ENCODE results near the gene MRPS35.

MRPS35 gene

DNA sequence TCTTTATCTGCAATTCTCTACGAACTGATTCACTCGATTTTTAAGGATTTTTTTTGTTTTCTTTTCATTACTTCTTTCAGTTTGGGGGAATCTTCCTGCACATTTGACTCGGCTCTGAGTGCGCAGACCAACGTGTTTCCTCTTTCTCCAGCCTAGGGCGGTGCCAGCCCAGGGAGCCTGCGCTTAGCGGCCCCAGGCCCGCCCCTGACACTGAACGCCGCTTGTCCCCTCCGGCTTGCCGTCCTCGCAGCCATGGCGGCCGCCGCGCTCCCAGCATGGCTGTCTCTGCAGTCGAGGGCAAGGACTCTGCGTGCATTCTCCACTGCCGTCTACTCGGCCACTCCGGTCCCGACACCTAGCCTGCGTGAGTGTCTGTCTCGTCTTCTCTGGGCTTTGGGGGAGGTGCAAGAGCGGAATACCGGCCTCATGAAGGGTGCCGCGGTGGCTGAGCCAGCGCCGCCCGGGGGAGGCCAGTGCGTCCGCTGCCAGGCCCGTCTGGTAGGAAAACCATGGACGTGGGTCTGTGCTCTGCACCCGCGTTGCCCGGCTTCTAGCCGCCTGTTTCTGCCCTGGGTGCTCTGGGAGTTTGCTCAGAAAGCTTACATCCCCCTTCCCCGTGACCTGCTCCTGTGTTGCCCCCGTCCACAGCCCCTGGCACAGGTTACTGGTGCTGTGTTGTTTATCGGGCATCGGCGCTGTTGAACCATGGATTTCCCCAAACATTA lies at the start of gene MRPS35:
MRPS35 (plus strand) TSS at position 241 of the 725 bp plus-strand sequence; CDS start at position 253, 12 bp downstream.
- peak; percentile 58 for DNase-seq

DNA sequence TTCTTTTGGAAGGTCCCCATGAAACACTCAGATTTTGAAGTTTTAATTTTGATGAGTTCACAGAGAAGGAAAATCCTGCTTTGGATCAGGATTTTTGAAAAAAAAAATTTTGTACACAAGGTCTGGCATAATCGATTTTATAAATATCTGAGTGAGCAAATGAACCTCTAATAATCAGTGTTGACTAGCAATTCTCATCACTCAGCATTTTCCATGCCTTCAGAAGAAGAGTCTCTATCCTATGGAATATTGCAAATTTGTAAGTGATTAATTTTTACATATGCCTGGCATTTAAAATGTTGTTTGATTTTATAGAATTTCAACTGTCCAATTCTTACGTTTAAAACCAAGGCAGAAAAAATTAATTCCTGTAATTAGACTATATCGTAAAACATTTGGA lies 44.9 kb upstream of the MRPS35 start:
- no peak for DNase-seq

DNA sequence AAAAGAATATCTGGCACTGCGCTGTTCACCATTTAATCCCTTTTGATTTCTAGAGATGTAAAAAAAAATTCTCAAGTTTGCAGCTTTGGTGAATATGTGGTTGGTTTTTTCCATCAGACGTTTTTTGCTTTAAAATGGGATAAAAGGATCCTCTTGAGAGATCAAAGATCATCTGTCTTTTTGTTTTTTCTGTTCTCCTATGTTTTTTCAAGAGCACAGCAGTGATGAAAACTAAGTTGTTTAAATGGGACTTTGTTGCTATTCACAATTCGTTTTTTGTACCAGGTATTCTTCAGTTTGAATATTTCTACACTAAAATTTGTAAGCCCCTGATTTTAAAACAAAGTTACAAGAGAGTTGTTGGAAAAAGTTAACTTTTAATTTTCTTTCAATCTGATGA lies 44.1 kb upstream of the MRPS35 start:
- DNase-seq: no peak

DNA sequence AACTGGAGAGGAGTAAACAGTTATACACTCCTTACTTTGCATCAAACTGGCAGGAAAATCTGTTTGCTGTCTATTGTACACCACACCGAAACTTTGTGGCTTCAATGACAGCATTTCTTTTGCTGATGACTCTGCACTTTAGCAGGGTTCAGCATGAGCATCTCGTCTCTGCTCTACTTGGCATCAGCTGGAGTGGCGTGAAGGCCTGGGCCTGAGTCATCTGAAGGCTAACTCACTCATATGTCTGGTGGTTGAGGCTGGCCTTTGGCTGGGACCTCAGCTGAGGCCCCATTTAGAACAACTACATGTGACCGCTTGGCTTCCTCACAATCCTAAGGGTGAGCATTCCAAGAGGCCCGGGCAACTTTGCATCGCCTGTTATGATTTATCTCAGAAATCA lies 43.1 kb upstream of the MRPS35 start:
- DNase-seq: no peak

DNA sequence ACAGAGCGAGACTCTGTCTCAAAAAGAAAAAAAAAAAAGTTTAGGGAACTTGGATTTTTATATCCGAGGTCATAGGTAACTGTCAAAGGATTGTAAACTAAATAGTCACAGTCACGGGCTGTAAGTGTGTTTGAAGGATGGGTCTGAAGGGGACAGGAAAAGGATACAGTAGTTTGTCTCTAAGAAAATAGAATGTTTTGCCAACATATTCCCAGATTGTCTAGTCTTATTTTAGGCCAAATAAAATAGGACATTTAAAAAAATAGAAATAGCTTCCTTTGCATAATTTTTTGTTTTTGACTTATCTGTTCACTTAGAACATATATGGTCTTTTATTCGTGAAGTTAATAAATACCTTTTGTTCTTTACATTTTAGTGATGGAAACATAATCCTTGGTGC lies 38.6 kb upstream of the MRPS35 start:
- DNase-seq: no peak

DNA sequence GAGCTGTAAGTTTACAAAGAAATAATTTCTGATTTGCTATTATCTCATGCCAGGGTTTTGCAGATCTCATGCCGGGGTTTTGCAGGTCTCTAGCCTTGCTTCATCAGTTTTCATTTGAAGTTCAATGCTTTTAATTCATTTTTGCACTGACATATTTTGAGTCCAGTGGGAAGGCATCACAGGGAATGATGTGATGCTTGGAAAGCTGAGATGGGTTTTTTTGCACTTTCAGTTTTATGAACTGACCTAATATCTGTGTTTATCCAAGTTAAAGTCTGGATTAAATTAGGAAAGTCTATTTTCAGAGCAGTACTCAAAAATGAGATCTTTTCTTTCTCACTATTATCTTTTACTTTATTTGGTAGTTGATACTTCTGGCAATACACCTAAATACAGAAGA lies 38.0 kb upstream of the MRPS35 start:
- no peak for DNase-seq

DNA sequence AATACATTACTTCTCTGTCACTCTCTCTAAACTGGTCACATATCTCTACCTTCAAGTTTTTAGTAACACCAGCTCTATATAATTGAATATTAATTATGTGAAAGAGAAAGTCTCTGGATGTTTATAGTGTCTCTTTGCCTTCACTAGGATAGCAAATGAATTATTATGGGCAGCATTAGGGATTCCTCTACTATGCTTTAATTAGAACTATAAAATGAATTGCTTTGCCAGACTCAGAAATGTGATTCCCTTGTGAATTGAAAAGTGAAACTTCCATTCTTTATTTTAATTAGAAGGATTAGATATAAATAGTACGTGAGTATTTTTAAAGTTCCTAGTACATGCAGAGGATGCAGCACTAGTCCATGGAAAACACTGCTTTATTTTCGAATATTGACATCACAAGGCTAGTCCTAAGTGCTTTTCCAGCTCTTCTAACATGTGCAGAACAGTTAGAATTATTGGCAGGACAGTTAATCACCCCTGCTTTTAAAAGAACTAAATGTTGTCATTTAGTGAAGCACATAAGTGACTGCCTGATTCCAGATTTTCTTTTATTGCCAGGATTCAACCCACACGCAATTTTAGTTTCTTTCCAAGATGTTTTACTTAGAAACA lies 37.4 kb upstream of the MRPS35 start:
- DNase-seq: no peak

DNA sequence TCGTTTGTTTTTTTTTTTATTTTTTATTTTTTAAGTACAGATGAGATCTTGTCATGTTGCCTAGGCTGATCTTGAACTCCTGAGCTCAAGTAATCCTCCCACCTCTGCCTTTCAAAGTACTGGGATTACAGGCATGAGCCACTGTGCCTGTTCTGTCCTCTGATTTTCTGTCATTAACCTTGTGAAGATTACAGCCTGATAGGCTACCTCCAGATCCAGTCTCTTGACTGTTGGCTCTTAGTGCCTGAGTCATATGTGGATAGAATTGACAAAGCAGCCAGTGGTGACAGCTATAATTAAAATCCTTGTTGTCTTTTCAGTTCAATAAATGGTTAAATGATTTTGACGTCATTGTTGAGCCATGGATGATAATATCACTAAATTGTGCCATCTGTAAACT lies 35.6 kb upstream of the MRPS35 start:
- DNase-seq: no peak

DNA sequence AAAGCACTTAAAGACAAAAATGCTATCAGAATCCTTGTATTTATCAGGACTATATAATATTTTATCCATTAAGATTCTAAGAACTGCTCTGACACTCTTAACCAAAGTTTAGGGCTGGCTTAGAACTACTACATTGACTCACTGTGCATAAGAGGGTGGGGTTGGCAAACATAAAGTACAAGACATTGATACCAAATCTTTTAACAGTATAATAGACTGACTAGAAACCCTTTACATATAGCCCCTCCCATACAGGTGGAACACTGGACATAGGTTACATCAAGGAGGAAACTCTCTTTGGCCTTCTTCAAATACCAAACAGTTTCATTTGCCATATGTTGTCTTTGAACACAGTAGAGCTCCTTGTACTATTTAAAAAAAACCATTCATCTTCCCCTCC lies 30.0 kb upstream of the MRPS35 start:
- no peak for DNase-seq

DNA sequence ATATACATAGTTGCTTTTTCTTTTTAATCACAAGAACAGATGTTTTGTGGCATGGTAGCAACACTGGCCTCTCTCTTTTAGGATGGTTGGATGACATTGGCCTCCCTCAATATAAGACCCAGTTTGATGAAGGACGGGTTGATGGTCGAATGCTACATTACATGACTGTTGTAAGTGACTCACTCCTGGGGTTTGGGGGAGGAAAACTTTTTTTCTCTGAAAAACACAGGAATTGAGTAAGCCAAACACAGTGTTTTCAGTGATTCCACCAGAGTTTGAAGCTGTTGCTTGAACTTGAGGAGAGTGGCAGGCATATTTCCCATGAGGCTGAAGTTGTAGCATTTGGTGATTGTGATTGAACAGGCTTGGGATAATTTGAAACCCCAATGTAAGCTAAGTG lies 28.1 kb upstream of the MRPS35 start:
- DNase-seq: no peak

DNA sequence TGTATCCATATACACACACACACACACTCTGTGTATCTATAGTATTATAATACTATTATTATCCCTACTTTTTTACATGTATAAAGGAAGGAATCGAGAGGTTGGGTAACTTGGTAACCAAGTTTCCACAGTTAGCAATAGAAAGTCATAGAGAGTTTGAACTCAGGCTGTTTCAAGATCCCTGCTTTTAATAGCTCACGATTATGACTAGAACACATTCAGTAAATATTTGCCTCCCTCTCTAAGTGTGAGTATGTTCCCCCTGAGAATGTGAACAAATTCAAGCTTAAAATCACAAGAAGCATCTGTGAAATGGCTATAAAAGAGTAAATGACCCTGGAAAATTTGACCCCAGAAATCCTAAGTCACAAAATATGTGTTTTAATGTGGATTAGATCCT lies 25.4 kb upstream of the MRPS35 start:
- no peak for DNase-seq

DNA sequence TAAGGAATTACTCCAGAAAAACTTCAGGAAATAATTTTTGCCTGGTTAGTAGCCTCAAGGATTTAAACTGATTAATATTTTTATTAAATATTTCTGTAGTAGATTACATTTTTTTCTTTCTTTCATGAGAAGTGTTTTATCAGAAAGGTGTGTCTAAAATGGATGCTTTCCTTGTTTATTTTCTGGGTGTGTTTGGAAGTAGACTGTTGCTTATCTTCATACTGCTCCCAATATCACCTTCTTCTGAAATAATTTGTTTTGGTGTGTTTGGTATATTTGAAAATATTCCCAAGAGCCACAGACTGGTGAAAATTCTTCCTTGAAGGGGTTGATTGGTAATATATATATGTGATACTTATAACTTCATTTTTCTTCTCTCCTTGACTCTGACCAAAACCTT lies 24.5 kb upstream of the MRPS35 start:
- DNase-seq: no peak

DNA sequence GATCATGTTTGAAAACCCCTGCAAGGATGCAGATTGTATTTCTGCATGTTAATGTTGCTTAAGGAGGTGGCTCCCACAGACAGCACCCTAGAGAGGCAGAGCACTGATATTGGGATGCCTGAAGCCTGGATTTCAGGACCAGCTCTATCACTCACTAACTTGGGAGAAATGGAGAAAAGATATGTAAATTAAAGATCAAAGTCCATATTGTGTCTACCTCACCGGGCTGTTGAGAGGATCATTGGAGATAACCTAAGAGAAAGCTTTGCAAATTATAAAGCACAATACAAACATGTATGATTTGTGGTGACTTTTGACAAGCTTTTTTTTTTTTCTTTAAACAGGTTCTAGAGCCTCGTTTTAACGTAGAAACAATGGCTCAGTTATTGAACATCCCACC lies 22.0 kb upstream of the MRPS35 start:
- no peak for DNase-seq

DNA sequence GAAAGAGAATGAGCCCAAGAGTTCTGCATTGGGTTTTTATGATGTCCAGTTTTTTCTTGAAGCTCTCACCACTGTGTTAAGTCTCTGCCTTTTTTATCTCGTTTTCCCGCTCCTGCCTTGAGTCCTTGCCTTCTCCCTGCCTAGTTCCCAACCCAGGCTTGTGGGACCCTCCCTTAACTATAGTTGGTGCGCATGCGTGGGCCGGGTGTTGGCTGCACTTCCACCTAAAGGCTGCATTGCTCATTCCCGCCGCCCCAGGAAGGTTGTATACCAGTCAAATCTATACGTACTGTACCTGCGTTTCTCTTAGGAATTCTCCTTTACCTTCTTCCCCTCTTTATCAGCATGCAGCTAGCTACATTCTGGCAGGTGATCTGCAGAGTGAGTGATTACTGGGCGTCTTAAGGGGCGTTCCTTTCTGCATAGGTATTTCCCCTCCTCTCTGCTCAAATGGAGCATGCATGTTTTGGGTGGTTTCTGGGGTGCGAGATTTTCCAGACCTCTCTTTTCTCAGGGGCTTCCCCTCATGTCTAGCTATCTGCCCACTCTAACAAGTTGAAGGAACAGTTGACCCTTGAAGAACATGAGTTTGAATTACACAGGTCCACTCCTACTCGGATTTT lies 21.0 kb upstream of the MRPS35 start:
- DNase-seq: no peak

DNA sequence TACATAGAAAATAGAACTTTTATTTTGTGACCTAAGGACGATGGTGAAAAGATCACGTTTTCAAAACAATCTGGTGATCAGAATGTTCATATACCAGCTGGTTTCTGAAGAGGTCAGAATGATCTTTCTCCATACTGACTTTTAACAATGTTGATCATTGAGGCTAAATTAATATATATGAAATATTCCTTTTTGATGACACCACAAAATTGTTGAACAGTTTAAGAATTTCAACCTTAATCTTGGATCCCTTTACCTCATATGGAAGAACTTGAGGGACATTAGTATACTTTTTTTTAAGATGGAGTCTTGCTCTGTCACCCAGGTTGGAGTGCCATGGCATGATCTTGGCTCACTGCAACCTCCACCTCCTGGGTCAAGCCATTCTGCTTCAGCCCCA lies 17.2 kb upstream of the MRPS35 start:
- DNase-seq: no peak

DNA sequence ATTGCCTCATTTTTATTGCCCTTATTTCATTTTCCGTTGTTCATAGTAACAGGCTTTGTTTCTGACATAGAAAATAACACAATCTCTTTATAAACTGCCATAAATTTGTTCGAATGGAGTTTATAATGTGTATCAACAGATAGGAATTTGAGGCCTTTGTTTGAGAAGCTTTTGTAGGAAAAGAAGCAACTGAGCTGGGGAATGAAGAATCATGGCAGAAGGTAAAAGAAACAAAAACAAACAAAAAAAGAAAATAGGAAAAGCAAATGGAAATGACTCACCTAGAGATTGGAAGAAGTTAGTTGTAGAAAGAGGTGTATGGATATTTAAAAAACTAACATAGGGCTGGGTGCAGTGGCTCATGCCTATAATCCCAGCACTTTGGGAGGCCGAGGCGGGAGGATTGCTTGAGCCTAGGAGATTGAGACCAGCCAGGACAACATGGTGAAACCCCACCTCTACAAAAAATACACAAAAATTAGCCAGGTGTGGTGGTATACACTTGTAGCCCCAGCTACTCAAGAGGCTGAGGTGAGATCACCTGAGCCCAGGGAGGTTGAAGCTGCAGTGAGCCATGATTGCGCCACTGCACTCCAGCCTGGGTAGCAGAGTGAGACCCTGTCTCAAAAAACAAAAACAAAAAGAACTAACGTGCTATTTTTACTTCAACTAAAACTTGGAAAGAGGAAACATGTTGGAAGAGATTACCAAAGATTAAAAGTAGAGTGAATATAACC lies 14.9 kb upstream of the MRPS35 start:
- no peak for DNase-seq

DNA sequence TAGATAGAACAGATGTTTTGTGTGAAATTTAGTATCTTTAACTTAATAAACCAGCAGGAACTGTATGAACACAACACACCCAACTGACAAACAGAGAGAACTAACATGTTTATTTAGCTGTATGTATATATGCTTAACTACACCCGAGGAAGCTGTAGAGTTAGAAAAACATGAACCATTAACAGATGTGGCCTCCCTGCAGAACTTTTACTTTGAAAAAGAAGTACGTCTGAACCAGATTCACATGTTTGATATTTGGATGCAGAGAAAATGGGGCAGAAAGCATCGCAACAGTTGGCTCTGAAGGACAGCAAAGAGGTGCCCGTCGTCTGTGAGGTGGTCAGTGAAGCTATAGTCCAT lies 14.4 kb upstream of the MRPS35 start, which contains the start of gene REP15:
REP15 (plus strand) TSS at position 155 of the 360 bp plus-strand sequence; CDS start at position 271, 116 bp downstream.
- DNase-seq: no peak

DNA sequence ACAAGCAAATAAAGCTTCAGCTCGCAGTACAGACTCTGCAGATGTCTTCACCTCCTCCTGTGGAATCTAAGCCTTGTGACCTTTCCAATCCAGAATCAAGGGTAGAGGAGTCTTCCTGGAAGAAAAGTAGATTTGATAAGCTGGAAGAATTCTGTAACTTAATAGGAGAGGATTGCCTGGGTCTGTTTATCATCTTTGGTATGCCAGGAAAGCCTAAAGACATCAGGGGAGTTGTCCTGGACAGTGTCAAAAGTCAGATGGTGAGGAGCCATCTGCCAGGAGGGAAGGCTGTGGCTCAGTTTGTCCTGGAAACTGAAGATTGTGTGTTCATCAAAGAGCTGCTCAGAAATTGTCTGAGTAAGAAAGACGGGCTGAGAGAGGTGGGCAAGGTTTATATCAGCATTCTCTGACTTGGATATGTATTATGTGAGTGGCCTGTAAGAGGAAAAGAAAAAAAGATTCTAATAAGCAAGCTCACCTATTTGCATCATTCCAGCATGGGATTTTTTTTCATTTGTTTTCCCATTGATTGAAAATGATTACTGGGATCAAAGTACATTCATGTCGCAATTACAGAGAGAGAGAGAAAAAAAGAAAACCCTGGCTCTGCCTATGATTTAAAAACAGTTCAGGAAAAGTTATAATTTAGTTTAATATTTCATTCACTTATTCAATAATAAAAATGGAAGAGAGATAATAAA lies 13.6 kb upstream of the MRPS35 start:
- no peak for DNase-seq

DNA sequence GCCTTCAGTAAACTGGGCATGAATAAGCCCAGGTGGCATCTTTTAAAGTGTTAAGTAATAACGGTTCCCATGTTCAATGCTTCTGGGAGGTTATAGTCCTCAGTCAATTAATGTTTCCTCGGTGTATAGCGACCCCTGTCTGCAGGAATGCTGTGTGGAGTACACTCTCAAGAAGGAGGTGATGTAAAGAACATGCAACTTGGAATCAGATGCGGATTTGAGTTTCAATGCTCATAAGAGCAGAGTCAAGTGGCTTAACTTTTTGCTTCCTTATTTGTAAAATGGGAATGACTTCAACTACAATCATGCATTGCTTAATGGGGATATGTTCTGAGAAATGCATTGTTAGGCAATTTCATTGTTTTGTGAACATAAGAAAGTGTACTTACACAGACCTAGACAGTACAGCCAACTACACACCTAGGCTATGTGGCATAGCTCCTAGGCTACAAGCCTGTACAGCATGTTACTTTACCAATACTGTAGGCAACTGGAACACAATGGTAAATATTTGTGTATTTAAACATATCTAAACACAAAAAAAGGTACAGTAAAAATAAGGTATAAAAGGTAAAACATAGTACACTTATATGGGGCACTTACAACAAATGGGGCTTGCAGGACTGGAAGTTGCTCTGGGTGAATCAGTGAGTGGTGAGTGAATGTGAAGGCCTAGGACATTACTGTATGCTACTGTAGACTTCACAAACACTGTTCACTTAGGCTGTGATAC lies 6.7 kb upstream of the MRPS35 start:
- no peak for DNase-seq

DNA sequence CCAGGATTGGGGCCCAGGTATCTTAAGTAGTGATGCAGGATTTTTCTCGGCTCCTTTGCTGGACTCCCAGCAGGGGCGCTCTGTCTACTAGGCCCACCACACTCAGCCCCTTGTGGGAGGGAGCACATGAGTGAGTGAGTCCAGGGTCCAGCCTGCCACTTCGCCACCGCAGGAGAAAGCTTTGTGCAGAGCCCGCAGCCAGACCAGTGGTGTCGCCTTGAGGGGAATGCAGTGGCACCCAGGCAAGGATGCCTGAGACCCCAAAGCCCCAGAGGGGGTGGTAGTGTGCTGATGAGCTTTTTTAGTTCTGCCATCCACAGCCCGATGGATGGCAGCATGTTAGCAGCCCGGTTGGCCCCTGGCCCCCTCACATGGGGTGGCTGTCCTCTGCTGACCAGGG lies 5.4 kb upstream of the MRPS35 start:
- DNase-seq: no peak

DNA sequence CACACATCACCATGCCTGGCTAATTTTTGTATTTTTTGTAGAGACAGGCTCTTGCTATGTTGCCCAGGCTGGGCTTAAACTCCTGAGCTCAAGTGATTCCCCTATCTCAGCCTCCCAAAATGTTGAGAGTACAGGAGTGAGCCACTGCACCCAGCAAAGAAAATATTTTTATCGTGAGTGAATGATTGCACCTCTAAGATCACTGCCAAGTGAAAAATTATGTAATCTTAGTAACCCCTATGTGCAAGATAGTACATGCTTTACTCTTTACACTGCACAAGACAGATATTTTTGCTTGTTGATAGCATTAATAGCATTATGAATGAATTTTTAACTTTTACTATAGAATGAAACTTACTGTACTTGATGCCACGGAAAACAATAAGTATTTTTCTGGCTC lies 3.4 kb upstream of the MRPS35 start:
- DNase-seq: no peak

DNA sequence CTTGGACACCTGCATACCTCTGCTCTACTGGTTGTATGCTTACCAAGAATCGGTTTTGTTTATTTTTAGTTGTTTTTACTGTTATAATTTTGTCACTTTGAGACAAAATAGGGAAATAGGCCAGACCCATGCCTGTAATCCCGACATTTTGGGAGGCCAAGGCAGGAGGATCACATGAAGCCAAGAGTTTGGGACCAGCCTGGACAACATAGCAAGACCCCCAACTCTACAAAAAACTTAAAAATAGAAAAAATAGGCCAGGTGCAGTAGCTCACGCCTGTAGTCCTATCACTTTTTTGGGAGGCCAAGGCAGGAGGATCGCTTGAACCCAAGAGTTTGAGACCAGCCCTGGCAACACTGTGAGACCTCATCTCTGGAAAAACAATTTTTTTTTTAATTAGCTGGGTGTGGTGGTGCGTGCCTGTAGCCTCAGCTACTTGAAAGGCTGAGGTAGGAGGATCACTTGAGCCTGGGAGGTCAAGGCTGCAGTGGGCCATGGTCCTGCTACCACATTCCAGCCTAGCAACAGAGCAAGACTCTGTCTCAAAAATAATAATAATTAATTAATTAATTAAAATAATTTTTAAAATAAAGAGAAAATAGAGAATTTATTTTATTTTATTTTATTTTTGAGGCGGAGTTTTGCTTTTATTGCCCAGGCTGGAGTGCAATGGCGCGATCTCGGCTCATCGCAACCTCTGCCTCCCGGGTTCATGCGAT lies 1.3 kb upstream of the MRPS35 start:
- no peak for DNase-seq

Measured in NCI-H510A (cell line).